ENCODE data around the gene RGL1.
"Not testable (repeated sequence)": the region's sequence is repeated elsewhere in the genome, so short reads cannot be mapped to it uniquely, and the experiment has no call there.

The RGL1 gene

DNA sequence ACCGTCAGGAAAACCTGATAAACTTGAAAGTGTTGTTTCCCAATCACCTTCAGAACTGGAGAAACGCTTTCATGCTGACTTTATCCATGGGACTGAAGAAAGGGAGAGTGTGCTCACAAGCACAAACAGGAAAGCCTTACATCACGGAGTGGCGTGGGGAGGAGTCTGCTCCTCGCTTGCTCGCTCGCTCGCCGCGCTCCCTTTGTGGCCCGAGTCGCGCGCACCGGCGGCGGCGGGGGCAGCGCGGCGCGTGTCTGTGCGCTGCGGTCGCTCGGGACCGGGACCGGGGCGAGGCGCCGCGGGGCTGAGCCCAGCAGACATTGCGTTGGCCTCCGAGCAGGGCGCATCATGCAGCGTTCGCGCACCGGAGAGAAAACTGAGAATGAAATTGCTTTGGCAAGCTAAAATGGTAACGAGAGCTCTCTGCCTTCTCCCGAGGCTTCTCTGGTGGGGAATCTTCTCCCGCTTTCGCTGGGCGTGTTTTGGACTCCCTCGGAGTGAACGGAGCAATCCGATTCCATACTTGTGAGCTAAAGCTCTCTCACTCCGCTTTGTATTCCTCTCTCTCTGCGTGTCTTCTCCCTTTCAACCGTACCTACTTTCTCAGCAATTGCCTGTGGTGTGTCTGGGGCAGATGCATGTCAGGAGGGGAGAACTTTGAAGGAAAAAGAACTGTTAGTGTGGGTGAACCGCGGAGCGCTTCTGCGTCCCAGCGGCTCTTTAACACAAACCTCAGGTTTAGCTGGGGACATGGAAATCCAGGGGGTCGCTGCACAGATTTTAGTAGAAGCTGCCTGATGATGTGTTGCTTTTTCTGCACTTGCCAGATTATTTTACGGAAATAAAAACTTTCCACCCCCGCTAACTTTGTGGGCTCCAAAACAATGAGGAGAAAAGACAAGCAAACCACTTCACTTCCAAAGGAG is at the start of gene RGL1:
Gene RGL1 (plus strand): TSS at position 205 of the 926 bp plus-strand sequence. CDS start 178 bp downstream, at position 383.
- no peak for TF ChIP-seq ZNF274 (IDR thresholded peaks at IDR 0.05; ENCODE audit: low read depth, low read length)
- H3K4me3 ChIP-seq (ENCODE audit: low read length), result peak within 1 kb of the TSS; percentile 90

DNA sequence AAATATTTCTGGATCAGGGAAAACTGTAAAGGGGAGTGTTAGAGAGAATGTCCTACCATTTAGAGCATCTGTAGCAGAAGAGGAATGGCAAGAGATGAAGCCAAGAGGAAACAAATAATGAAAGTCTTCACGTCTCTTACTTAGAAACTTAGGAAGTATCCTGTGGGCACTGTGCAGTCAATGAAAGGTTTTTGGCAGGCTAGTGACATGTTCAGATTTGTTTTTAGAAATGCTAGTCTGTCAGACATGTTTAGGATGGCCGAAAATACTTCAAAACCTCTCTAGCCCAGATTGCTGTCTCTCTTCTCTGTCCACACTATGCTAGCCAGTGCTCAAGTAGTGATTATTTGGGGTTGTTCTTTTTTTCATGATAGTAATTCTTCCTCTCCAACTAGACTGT is 48.6 kb upstream of the RGL1 start:
- no peak for TF ChIP-seq ZNF274 (IDR thresholded peaks at IDR 0.05; ENCODE audit: low read depth, low read length)
- no peak overlapping the region for H3K4me3 ChIP-seq (ENCODE audit: low read length)

DNA sequence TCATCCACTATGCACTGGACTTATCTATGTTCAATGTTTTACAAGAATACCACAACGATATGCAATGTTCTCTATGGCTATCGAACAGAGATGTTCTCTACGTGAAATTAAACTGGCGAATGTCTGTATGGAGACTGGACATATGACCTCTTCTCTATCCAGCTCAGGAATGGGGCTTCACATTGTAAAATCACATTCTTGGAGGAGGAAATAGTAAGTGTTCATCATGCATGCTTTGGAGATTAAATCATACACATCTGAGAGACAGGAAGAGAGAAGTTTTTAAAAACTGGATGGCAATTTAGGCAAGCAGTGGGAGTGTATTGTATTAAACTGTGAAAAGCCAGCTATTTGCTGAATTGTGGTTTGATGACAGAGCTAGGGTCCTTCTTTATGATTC is 47.9 kb upstream of the RGL1 start:
- no peak overlapping the region for H3K4me3 ChIP-seq (ENCODE audit: low read length)
- no peak for TF ChIP-seq ZNF274 (IDR thresholded peaks at IDR 0.05; ENCODE audit: low read depth, low read length)

DNA sequence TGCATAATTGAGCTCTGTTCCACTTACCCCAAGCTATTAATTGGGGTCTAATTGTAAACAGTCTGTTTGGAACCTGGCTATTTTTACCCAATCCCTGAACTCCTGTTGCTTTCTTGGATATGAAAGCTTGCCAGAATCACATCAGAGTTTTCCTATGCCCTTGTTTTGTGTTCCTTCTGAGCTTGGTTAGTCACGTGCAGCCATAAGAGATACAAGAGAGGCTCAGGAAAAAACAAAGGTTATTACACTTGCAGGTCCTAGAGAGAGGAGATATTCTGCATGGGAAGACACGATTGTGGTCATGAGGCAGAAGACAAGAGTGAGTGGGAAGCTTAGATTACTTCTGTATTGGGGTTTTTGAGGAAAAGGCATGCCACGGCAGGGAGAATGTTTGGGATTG is 46.0 kb upstream of the RGL1 start:
- H3K4me3 ChIP-seq (ENCODE audit: low read length), result no peak overlapping the region
- no peak for TF ChIP-seq ZNF274 (IDR thresholded peaks at IDR 0.05; ENCODE audit: low read depth, low read length)

DNA sequence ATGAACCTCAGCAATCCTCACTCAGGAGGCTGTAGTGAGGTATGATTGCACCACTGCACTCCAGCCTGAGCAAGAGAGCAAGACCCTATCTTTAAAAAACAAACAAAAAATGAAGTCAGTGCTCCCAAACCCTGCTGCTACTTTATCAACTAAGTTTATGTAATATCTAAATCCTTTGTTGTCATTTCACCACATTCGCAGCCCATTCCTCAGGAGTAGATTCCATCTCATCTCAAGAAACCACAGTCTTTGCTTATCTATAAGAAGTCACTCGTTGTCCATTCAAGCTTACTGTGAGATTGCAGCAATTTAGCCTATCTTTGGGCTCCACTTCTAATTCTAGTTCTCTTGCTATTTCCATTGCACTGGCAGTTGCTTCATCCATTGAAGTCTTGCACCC is 44.3 kb upstream of the RGL1 start:
- no peak for TF ChIP-seq ZNF274 (IDR thresholded peaks at IDR 0.05; ENCODE audit: low read depth, low read length)
- no peak overlapping the region for H3K4me3 ChIP-seq (ENCODE audit: low read length)

DNA sequence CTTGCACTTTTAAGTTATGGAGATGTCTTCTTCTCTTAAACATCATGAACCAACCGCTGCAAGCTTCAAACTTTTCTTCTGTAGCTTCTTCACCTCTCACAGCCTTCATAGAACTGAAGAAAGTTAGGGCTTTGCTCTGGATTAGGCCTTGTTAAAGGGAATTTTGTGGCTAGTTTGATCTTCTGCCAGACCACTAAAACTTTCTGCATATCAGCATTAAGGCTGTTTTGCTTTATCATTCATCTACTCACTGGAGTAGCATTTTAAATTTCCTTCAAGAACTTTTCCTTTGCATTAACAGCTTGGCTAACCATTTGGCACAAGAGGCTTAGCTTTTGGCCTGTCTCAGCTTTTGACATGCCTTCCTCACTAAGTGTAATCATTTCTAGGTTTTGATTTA is 43.0 kb upstream of the RGL1 start:
- no peak for TF ChIP-seq ZNF274 (IDR thresholded peaks at IDR 0.05; ENCODE audit: low read depth, low read length)
- H3K4me3 ChIP-seq (ENCODE audit: low read length), result no peak overlapping the region

DNA sequence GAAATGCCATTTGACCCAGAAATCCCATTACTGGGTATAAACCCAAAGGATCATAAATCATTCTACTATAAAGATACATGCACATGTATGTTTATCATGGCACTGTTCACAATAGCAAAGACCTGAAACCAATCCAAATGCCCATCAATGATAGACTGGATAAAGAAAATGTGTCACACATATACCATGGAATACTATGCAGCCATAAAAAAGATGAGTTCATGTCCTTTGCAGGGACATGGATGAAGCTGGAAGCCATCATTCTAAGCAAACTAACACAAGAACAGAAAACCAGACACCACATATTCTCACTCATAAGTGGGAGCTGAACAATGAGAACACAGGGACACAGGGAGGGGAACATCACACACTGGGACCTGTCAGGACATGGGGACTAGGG is 42.1 kb upstream of the RGL1 start:
- not testable (repeated sequence) for H3K4me3 ChIP-seq (ENCODE audit: low read length)

DNA sequence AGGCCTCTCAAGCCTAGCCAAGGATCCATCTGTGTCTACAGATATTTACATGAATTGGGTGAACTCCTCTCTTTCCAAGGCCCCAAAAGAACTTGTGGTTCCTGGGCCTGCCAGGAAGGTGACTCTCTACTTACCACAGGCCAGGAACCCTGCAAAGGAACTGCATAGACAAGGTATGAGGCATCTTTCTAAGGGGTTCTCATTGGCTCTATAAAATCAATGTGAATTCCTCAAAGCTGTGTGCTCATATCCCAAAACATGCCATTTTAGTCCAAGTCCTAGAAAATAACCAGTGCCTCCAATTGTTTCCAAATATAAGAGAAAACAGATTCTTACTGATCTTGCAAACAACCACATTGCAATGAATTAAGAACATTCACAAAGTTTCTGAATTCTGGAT is 39.9 kb upstream of the RGL1 start:
- no peak for TF ChIP-seq ZNF274 (IDR thresholded peaks at IDR 0.05; ENCODE audit: low read depth, low read length)
- no peak overlapping the region for H3K4me3 ChIP-seq (ENCODE audit: low read length)

DNA sequence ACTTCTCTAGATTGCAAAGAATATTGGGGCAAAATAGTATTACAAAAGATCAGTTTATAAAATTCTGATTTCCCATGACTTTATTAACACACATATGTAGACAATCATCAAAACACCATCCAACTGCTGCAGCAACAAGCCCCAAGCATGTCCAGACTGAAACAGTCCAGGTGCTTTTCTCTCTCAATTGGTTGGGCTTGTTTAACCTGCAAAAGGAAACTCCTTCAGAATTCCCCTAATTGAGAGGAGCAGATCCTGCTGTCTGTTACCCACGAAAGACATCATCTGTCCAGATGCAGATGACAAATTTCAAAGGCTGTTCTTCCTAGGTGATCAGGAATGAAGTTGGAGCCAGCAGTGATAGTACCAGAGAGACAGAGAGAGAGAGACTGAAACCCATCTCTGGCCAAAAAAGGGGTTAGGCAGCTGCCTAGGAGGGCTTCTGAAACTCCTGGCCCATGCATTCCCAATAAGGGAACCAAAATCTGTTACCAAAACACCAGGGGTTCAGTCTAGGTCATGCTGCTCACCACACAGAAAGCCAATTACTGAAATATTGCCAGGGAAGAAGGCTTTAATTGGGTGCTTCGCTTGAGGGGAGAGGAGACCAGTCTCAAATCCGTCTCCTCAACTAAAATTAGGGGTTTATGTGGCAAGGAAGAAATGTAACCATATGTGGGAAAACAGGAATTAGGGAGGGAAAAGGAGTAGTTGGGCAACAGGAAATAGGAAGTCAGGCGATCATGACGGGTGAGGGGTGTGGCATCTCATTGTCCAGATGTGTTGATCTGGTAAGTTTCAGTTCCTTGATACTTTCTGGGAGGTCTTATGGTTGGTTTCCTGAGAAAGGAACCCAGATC is 34.7 kb upstream of the RGL1 start:
- no peak overlapping the region for H3K4me3 ChIP-seq (ENCODE audit: low read length)
- TF ChIP-seq ZNF274 (IDR thresholded peaks at IDR 0.05; ENCODE audit: low read depth, low read length), result no peak

DNA sequence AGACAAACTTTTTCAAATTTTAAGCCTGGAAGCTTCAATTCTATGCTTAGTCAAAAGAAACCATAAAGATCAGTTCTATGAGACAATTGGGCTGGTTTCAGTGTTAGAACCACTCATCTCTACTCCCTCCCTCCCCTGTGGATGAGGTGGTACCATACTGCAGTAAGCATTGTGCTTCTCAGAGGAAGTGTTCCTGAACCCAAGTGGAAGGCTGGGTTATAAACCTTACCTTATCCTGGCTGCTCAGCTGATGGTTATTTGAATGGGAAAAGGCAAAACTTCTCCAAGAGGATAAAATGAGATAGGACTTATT is 34.1 kb upstream of the RGL1 start:
- H3K4me3 ChIP-seq (ENCODE audit: low read length), result no peak overlapping the region
- TF ChIP-seq ZNF274 (IDR thresholded peaks at IDR 0.05; ENCODE audit: low read depth, low read length), result no peak

DNA sequence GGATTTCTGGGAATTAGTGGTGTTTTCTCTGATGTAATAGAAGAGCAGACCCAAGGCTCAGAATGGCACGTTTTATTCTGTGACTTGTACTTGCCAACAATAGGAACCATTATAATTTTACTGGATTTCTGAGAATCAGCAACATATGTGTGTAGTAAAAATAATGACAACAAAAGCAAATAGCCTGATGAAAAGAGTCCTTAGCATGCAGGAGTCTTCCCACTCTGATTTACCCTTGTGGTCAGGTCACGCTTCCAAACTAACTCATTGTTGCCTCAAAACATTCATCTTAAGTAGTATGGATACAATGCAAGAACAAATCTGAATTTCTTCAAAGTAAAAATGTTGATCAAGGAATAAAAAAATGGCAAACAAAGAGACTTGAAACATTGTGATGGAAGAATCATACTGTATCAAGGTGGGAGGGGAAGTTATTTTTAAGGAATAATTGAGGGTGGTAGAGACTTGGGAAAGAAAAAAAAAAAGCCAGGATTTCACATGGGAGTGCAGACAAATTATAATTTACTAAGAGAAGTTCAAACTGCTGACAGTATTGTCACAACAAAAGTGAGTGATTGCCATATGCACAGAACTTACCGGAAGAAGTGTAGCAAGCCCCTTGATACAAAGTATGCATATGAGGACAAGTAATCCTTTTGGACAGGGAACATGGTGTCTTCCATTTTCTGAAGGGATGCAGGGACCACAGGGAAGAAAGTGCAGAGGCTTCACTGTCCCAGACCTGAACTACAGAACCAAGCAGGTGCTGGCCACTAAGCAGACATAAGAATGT is 31.2 kb upstream of the RGL1 start:
- TF ChIP-seq ZNF274 (IDR thresholded peaks at IDR 0.05; ENCODE audit: low read depth, low read length), result no peak

DNA sequence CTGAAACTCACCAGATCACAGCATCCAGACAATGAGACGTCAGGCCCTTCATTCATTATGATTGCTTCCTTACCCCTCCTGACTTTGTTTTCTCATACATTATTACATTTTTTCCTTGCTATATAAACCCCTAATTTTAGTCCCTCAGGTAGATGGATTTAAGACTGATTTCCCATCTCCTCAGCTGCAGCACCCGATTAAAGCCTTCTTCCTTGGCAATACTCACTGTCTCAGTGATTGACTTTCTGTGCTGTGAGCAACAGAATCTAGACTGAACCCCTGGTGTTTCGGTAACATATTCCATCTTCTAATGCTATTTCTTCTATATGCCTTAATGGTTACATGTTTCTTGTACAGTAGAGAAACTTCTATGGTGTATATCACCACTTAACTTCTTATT is 30.0 kb upstream of the RGL1 start:
- no peak for TF ChIP-seq ZNF274 (IDR thresholded peaks at IDR 0.05; ENCODE audit: low read depth, low read length)
- no peak overlapping the region for H3K4me3 ChIP-seq (ENCODE audit: low read length)

More for the DNA sequence above, 31.2 kb upstream of the RGL1 start:
- H3K4me3 ChIP-seq (ENCODE audit: low read length), result no peak overlapping the region

DNA sequence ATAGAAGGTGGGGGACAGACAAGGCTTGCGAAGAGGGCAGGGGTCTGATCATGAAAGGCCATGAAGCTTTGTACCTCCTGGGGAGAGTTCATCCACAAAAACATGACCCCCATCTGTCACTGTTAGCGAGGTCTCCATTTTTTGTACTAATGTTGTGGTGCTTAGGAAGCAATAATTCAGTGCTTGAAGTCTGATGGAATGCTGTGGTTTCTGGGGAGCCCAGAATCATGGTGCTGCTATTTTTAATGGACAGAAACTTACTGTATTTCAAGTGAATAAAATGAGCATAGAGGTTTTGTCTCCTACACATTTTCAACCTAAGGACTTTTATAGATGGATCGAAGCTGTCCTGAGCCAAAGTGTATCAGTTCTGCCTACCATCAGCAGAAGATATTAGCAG is 28.2 kb upstream of the RGL1 start:
- H3K4me3 ChIP-seq (ENCODE audit: low read length), result no peak overlapping the region
- no peak for TF ChIP-seq ZNF274 (IDR thresholded peaks at IDR 0.05; ENCODE audit: low read depth, low read length)

DNA sequence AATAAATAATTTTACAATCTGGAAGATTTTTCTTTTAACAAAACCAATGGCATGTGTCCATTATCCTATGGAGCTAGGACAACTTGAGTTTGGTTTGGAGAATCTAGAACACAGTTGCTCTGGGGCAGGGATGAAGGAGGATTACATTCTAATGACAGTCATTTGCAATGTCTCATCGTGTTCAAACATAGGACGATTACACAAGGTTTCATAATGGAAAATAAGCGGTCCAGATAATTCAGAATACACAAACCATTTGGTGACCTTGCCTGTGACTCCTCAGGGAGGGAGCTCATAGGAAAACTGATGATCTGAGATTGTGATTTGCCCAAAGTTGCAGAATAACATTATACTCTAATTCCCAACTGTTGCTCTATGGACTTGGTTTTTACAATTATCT is 27.6 kb upstream of the RGL1 start:
- no peak for TF ChIP-seq ZNF274 (IDR thresholded peaks at IDR 0.05; ENCODE audit: low read depth, low read length)

More for the DNA sequence above, 27.6 kb upstream of the RGL1 start:
- H3K4me3 ChIP-seq (ENCODE audit: low read length), result no peak overlapping the region
